Epithelial cell of esophagus (primary cell): Measurements from ENCODE around the gene PLXDC1.
"Not testable (repeated sequence)": the region's sequence is repeated elsewhere in the genome, so short reads cannot be mapped to it uniquely, and the experiment has no call there.

Experiments used
- DNase-seq: peaks from one replicate; pipeline ENCODE4 v3.0.0; 2010; ENCODE audit warnings: low read depth
- H3K4me3 ChIP-seq: 2 replicates; pipeline ENCODE4 v1.5.1; 2011; ENCODE audit warnings: mild to moderate bottlenecking, low read length, control low read depth
- TF ChIP-seq, protein P1 (sequence below): IDR thresholded peaks from 2 replicates; pipeline ENCODE4 v1.5.1; 2011; ENCODE audit warnings: low read depth, mild to moderate bottlenecking, low read length, control low read depth, inconsistent platforms; ENCODE audit not compliant: insufficient read depth; ENCODE audit errors: missing control alignments

Gene PLXDC1

DNA sequence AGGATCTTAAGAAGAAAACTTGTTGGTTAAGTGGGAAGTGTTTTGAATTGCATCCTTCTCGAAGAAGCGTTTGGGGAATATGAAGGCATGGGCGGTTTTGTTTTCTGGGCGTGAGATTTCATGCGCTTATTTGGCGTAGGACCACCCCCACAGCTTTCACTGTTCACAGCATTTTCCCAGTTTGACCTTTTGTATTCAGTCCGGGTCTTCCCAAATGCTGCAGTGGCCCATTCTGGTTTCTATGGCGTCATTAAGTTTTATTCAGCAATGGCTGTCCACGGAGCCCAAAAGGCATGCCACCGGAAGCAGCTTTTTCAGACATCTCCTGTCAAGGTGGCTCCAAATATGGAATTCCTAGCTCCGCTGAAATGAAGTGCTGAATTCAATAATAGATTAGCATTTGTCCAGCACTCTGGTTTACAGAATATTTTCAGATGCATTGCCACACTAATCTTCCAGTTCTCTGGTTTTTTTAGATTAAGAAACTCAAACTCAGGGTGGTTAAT, 93.7 kb downstream of the PLXDC1 start:
- TF ChIP-seq, protein P1, sequence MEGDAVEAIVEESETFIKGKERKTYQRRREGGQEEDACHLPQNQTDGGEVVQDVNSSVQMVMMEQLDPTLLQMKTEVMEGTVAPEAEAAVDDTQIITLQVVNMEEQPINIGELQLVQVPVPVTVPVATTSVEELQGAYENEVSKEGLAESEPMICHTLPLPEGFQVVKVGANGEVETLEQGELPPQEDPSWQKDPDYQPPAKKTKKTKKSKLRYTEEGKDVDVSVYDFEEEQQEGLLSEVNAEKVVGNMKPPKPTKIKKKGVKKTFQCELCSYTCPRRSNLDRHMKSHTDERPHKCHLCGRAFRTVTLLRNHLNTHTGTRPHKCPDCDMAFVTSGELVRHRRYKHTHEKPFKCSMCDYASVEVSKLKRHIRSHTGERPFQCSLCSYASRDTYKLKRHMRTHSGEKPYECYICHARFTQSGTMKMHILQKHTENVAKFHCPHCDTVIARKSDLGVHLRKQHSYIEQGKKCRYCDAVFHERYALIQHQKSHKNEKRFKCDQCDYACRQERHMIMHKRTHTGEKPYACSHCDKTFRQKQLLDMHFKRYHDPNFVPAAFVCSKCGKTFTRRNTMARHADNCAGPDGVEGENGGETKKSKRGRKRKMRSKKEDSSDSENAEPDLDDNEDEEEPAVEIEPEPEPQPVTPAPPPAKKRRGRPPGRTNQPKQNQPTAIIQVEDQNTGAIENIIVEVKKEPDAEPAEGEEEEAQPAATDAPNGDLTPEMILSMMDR: no peak
- H3K4me3 ChIP-seq: peak overlapping the region; percentile 91
- no peak for DNase-seq

DNA sequence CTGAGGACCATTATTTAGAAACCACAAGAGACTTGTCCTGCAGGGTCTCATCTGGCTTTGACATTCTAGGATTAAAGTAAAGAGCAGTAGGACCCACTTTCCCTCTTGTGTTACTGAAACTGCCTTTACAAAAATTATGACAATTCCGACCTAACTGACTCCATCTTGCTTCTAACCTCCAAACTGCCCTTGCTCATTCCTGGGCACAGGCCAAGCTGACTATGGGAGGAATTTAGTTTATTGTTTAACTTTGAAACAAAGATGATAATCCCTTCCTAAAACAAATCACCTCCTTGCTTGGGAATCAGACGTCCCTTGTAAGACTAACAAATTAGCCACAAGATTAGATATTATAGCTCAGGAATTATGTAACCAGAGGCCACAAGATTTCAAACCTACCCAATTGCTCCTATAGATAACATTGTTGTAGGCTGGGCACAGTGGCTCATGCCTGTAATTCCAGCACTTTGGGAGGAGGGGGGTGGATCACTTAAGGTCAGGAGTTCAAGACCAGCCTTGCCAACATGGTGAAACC, 97.3 kb downstream of the PLXDC1 start:
- TF ChIP-seq, protein P1: no peak
- DNase-seq: no peak
- H3K4me3 ChIP-seq: no peak overlapping the region

DNA sequence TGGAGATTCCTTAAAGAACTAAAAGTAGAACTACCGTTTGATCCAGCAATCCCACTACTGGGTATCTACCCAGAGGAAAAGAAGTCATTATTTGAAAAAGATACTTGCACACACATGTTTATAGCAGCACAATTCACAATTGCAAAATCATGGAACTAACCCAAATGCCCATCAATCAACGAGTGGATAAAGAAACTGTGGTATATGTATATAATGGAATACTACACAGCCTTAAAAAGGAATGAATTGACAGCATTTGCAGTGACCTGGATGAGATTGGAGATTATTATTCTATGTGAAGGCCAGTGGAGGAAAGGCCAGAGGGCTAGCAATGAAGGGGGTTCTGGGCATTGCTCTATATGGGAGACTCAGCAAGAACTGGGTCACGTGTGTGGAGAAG, 99.0 kb downstream of the PLXDC1 start:
- DNase-seq, H3K4me3 ChIP-seq: not testable (repeated sequence)

DNA sequence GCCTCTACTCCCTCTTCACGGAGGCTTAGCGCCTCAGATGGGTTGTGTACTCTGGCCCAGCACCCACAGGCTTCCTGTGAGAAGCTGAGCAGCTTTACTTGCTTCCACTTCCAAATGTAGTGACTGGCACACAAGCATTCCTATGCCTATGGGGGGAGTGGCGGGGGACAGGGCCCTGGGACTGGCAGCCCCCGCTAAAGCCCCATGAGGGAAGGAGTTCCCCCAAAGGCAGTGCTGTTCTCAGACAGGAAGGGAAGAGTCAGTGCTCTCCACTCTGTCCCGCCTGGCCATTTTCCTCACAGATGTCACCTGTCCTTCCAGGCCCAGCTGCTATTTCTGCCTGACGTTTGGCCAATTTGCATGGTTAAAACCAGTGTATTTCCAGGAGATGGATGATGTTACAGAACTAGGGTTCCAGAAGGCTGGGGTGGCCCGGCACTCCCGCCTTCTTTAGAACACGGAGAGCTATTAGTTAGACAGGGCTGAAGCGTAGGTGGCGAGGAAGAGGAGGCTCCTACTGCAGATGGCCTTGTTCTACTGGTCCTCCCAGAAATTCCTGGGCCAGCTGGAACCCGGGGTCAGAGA, 100.3 kb downstream of the PLXDC1 start:
- H3K4me3 ChIP-seq: no peak overlapping the region
- DNase-seq: no peak
- TF ChIP-seq, protein P1: no peak

DNA sequence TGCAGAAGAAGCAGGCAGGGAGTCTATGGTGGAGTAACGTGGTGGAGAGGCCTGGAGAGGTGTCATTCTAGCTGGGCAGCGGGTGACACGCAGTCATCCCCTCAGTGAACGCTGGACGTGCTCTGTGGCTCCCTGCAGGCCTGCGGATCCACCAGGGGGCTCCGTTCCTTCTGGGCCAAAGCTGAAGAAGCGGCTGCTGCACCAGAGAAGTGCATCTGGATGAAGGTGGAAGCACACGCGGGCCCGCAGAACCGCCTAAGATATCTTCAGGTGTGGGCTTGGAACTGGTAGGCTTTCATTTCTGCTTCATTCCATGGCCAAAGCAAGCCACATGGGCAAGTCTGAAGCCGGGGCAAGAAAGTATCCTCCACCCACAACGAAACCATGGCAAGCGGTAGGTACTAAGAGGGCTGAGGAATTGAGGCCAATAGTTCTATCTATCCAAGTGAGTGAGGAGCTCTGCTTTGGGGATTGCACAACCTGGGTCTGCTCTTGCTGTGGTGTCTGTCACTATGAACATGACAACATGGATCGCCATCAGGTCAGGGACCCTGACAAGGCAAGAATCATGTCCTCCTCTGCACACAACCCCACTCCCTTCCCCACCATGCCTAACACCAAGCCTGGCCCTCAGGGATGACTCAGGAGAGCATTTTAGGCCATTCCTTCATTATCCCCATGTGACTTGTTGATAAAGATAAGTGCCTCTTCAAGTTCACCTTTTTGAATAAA, 105.3 kb downstream of the PLXDC1 start:
- no peak for DNase-seq
- H3K4me3 ChIP-seq: no peak overlapping the region

DNA sequence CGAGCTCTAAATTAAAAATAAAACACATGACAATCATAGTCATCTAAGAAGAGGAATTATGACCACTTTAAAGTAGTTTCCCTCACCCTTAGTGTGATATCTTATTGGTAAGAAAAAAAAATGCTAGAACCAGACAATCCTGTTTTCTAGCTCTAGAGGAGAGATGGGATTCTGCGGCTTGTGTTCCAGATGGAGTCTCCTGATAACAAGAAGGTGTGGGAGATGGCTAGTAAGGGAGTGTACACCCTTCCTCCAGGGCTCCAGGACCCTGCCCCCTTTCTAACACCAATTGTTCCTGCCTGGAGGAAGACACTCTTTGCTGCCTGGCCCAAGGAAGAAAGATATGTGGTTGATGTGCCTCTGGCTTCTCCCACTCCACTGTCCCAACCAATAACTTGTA, 115.4 kb downstream of the PLXDC1 start:
- TF ChIP-seq, protein P1: no peak
- no peak overlapping the region for H3K4me3 ChIP-seq
- no peak for DNase-seq

More for the DNA sequence above, 105.3 kb downstream of the PLXDC1 start:
- TF ChIP-seq, protein P1: no peak

DNA sequence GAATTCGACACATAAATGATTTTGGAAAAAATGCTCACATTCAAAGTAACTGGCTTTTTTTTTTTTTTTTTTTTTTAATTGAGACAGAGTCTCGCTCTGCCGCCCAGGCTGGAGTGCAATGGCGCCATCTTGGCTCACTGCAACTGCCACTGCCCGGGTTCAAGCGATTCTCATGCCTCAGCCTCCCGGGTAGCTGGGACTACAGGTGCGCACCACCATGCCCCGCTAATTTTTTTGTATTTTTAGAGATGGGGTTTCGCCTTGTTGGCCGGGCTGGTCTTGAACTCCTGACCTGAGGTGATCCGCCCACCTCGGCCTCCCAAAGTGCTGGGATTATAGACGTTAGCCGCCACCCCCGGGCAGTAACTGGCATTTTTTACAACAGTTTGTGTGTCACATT, 115.9 kb downstream of the PLXDC1 start:
- H3K4me3 ChIP-seq, DNase-seq: not testable (repeated sequence)

DNA sequence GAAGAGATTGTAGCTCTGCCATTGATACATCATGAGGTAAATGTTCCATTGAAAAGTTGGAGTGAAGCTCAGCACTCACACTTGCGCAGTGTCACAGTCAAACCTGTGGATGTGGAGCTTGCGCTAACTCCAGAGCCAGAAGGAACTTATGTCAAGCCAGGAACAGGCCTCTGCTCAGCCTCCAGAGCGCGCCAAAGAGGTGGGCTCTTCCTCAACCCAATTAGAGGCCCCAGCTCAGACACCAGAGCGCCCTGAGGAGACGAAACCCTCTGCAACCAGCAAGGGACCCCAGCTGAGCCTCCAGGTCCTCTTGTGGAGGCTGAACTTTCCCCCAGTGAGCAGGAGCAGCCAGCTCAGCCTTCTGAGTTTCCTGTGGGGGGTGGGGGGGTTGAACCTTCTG, 122.7 kb downstream of the PLXDC1 start:
- TF ChIP-seq, protein P1: no peak
- H3K4me3 ChIP-seq: no peak overlapping the region
- DNase-seq: no peak
